GM21825 (cell line): Measurements from ENCODE around the gene OSBPL1A.

ENCODE experiments used
- ATAC-seq: cut with Tn5 transposase; IDR thresholded peaks from one replicate; pipeline ENCODE4 v1.9.1; 2021; ENCODE audit warnings: mild to moderate bottlenecking, moderate library complexity; ENCODE audit not compliant: unreplicated experiment

The OSBPL1A gene

GRCh38 chr18:24397694-24398368 is at the start of gene OSBPL1A:
Gene OSBPL1A, minus strand, starts transcription at chr18:24397824. Its CDS starts 20,291 bp downstream, at chr18:24377533.
- ATAC-seq: peak; percentile 57

- no peak for ATAC-seq
These were observed 49.4 kb upstream of the OSBPL1A start for GRCh38 chr18:24446953-24447538.

DNA sequence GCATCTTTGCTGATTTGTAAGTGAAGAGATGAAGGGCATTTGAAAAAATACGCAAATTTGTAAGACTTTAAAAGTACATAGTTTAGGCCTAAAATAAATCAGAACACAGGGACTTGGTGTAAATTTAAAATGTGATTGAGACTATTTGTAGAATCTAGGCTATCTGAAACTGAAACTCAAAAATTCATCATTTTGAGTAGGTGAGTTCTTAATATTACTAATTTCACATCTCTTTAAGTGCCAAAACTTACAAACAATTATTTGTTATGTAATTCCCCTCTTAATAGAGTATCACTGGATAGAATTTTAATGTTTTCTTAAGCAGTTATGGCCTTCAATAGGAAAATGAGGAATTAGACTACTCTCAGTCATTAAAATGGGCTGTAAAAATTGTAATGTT is 48.8 kb upstream of the OSBPL1A start:
- peak; percentile 46 for ATAC-seq

GRCh38 chr18:24443870-24444269 is 46.2 kb upstream of the OSBPL1A start:
- peak; percentile 78 for ATAC-seq

GRCh38 chr18:24436939-24437338 is 39.3 kb upstream of the OSBPL1A start:
- ATAC-seq: no peak

DNA sequence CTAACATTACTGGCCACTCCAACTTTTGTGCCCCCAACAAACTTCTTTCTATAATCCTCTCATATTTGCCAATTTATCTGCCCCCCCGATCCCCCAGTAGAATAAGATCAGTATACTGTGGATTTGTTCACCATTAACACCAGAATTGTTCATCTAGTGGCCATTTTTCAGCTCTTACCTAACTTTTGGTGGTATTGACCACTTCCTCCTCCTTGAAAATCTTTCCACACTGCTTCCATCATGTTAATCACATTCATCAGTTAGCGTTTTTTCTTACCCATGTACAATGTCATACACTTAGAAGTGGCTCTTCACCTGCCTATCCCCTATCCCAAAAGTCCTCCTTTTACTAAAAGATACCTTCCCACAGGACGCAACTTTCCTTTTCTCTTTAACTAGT is 35.0 kb upstream of the OSBPL1A start:
- ATAC-seq: no peak

GRCh38 chr18:24429188-24429587 is 31.6 kb upstream of the OSBPL1A start:
- no peak for ATAC-seq

DNA sequence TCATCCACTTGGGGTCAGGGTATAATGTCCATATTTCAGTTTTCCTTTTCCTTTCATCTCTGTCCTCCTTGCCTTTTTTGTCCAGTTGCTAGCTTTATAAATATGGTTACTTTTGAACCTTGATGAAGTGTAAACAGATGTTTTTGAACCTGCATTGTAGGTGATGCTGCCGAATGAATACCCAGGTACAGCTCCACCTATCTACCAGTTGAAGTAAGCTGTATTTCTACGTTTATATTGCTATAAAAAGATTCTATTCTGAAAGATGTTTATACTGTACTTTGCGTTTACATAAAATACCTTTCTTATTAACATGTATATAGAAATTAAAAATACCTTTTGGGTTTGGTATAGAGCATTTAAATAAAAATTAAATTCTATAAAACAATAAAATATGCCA is 31.1 kb upstream of the OSBPL1A start:
- ATAC-seq: no peak

DNA sequence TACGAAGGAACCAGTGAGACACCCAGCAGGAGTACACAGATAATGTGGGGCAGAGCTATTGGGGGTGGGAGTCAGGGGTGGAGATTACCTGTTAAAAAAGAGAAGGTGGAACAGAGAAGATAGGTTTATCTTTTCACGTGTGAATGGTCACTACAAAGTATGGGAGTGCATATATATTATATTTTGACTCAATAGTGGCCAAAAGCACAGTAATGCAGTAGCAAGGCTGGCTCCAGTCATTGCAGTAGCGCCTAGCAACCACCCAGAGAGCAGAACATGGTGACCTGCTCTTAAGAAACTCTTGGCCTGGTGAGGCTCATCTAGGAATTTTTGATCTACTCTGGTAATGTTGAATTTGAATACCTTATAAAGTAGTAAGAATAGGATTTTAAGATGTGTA is 29.9 kb upstream of the OSBPL1A start:
- no peak for ATAC-seq

GRCh38 chr18:24426398-24427294 is 29.0 kb upstream of the OSBPL1A start, which contains the start of gene IMPACT:
Gene IMPACT, plus strand, starts transcription at chr18:24426670. Its CDS starts 87 bp downstream, at chr18:24426757.
- peak; percentile 94 for ATAC-seq

DNA sequence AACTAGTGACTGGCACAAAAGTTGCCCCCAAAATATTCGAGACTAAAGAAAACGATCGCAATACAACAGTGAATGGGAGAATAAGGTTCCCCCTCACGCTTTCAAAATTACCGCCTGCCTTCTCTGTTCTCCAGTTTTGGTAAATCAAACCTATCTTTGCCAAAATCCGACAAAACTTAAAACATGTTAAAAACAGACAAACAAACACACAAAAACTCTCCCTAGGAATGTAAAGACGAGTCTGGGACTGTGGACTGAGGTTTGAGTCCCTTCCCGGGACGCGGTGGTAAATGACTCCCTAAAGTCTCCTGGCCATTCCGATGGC is 28.4 kb upstream of the OSBPL1A start:
- no peak for ATAC-seq

DNA sequence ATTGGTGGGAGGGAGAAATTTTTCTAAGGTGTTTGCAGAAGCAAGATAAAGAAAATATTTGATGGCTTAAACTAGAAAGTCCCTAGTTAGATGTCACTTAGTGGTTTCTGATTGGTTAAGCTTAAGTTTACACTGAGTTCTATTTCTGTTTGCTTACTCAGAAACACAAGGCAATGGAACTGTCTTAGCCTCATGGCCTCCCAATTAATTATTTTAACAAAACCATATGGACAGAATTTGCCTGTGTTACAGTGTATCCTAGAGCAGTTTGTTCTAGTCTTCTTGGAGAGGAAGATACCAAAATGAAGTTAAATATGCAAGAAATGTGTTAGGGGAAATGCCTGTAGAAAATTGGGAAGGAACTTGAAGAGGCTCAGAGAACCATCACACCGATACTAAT is 24.2 kb upstream of the OSBPL1A start:
- ATAC-seq: no peak

GRCh38 chr18:24420551-24420950 is 22.9 kb upstream of the OSBPL1A start:
- no peak for ATAC-seq

DNA sequence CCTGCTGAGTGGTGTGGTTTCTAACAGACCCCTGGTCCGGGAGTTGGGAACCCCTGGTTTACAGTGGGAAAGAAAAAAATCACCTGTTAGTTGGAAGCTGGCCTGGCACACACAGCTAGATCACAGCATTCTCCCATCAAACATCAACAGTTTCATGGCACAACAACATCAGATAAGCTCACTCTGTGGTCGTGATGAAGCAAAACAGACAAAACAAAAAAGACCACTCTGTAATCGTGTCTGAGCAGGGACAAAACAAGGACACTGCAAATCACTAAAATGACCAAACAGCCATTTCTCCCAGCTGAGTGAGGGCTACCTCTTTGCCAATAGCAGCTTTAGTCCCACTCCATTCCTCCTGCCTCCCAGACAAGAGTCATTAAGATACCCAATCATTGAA is 19.9 kb upstream of the OSBPL1A start:
- ATAC-seq: no peak

GRCh38 chr18:24414349-24415003 is 16.9 kb upstream of the OSBPL1A start:
- no peak for ATAC-seq

GRCh38 chr18:24413148-24413547 is 15.5 kb upstream of the OSBPL1A start:
- no peak for ATAC-seq

- no peak for ATAC-seq
These were observed 10.9 kb upstream of the OSBPL1A start for GRCh38 chr18:24408496-24408895.

- ATAC-seq: no peak
These were observed 7.0 kb upstream of the OSBPL1A start for GRCh38 chr18:24404591-24404990.

- no peak for ATAC-seq
These were observed 5.5 kb upstream of the OSBPL1A start for GRCh38 chr18:24403076-24403475.

GRCh38 chr18:24402209-24402785 is 4.7 kb upstream of the OSBPL1A start:
- no peak for ATAC-seq

DNA sequence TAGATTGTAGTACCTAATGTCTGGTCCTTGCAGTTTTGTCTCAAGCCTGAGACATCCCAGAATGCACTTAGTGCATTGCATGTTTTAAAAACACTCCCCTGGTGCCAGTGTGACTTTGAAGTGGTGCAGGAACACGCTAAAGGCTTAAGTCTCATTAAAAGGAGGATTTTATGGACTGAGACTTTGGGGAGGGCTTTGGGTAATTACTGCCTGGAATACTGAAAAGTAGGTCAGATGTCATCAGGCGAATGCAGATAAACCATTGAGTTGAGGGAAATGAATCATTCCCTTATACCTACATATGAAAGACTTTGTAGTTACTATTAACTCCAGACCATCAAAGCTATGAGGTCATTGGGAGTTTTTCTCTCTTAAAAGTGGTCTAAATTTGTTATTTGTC is 3.0 kb upstream of the OSBPL1A start:
- no peak for ATAC-seq
